Upper lobe of right lung (tissue), 1 donor: ENCODE data around the gene SDCCAG8. TPM values are rescaled to one million over a fixed set of nuclear protein-coding genes. Genes with fewer than 3 reads are reported as not detected.

Experiments
- ATAC-seq: fragments of 200-7000 bp; cut with Tn5 transposase; one replicate; pipeline ENCODE4 v1.9.1; 2020; ENCODE audit warnings: mild to moderate bottlenecking, moderate library complexity
- DNase-seq: peaks from one replicate; pipeline ENCODE4 v3.0.0-alpha.2; 2020
- H3K27ac ChIP-seq: fragments of 200-600 bp; one replicate; pipeline ENCODE4 v1.8.0; 2022
- H3K27me3 ChIP-seq: fragments of 200-600 bp; one replicate; pipeline ENCODE4 v1.8.0; 2022; ENCODE audit warnings: mild to moderate bottlenecking
- H3K36me3 ChIP-seq: fragments of 200-600 bp; one replicate; pipeline ENCODE4 v1.8.0; 2022
- H3K4me1 ChIP-seq: fragments of 200-600 bp; one replicate; pipeline ENCODE4 v1.8.0; 2022
- H3K4me3 ChIP-seq: fragments of 200-600 bp; one replicate; pipeline ENCODE4 v1.8.0; 2022; ENCODE audit warnings: mild to moderate bottlenecking
- H3K9me3 ChIP-seq: fragments of 200-600 bp; one replicate; pipeline ENCODE4 v1.8.0; 2022
- CTCF ChIP-seq: fragments of 200-600 bp; IDR thresholded peaks from one replicate; pipeline ENCODE4 v1.8.0; 2022; ENCODE audit warnings: antibody characterized with exemption
- intact Hi-C: fragments of 100-400 bp; cut with DNase I; formaldehyde crosslinking; loops from one replicate; pipeline ENCODE4 v1.11.0; 2022
- total RNA-seq: library from RNA; stranded (reverse); fragmentation: NEBNext Ultra II Directional; extraction: Animal tissue kit (Norgen Biotek cat#: 25700); gene quantifications from one replicate; pipeline ENCODE4 v1.2.1, GENCODE V29; 2021
- donor health status: DM: no; HTN: yes; CAD: no; lungs with severe emphysema.

Gene SDCCAG8
- total RNA-seq, 1 donor from 2014 or later: 71.9 TPM

GRCh38 chr1:243495442-243496186, 239.8 kb downstream of the SDCCAG8 start:
- peaks cover 8% of the 10 kb centered on the region for H3K36me3 ChIP-seq
- no peak for DNase-seq
- no peaks in the 10 kb centered on the region for H3K27me3 ChIP-seq
- H3K9me3 ChIP-seq: no peaks in the 10 kb centered on the region
- H3K4me1 ChIP-seq: peaks cover 15% of the 10 kb centered on the region
- peak; percentile 73 for ATAC-seq
- H3K4me3 ChIP-seq: no peak overlapping the region
- H3K27ac ChIP-seq: peak overlapping the region; percentile 67
- intact Hi-C loops: no loop called here
- no peak for TF ChIP-seq CTCF

GRCh38 chr1:243496187-243496646, 240.4 kb downstream of the SDCCAG8 start:
- TF ChIP-seq CTCF: no peak
- ATAC-seq: peak; percentile 59
- intact Hi-C loops: no loop called here
- Histone ChIP-seq H3K4me3 (no peak overlapping the region), H3K27me3 (no peaks in the 10 kb centered on the region), H3K27ac (peak overlapping the region; percentile 67), H3K36me3 (peaks cover 10% of the 10 kb centered on the region), H3K4me1 (peaks cover 13% of the 10 kb centered on the region), H3K9me3 (no peaks in the 10 kb centered on the region)
- DNase-seq: peak; percentile 74

GRCh38 chr1:243496806-243497205, 241.0 kb downstream of the SDCCAG8 start:
- no peaks in the 10 kb centered on the region for H3K27me3 ChIP-seq
- DNase-seq (no peak), ATAC-seq (no peak)
- H3K4me3 ChIP-seq: no peak overlapping the region
- peaks cover 13% of the 10 kb centered on the region for H3K4me1 ChIP-seq
- H3K9me3 ChIP-seq: no peaks in the 10 kb centered on the region
- peaks cover 14% of the 10 kb centered on the region for H3K36me3 ChIP-seq
- intact Hi-C loops: no loop called here
- TF ChIP-seq CTCF: no peak
- peak overlapping the region; percentile 18 for H3K27ac ChIP-seq

GRCh38 chr1:243497939-243498681, 242.3 kb downstream of the SDCCAG8 start:
- DNase-seq: no peak
- intact Hi-C loops: no loop called here
- no peak for TF ChIP-seq CTCF
- Histone ChIP-seq H3K27me3 (no peaks in the 10 kb centered on the region), H3K4me3 (no peak overlapping the region), H3K36me3 (peaks cover 19% of the 10 kb centered on the region), H3K4me1 (peaks cover 13% of the 10 kb centered on the region), H3K9me3 (no peaks in the 10 kb centered on the region), H3K27ac (no peak overlapping the region)
- no peak for ATAC-seq

- intact Hi-C loops: no loop called here
- Histone ChIP-seq H3K27ac (no peak overlapping the region), H3K4me1 (peaks cover 13% of the 10 kb centered on the region), H3K27me3 (no peaks in the 10 kb centered on the region), H3K36me3 (peaks cover 24% of the 10 kb centered on the region), H3K9me3 (no peaks in the 10 kb centered on the region), H3K4me3 (no peak overlapping the region)
- DNase-seq: no peak
- no peak for ATAC-seq
- TF ChIP-seq CTCF: no peak
Measured at GRCh38 chr1:243499248-243499647, 243.4 kb downstream of the SDCCAG8 start.
